ENCODE results near the gene STK26.
A peak's percentile ranks its signal among the peaks of the same experiment; 100 is the strongest.
"Not testable (repeated sequence)": the region's sequence is repeated elsewhere in the genome, so short reads cannot be mapped to it uniquely, and the experiment has no call there.

Gene STK26

GRCh38 chrX:132092439-132093065 lies 69.5 kb downstream of the STK26 start:
- no peaks in the 10 kb centered on the region for H3K36me3 Mint-ChIP-seq (ENCODE audit: low read depth)
- no peak overlapping the region for H3K4me3 Mint-ChIP-seq
- H3K27ac Mint-ChIP-seq: no peak overlapping the region
- no peaks in the 10 kb centered on the region for H3K9me3 Mint-ChIP-seq
- H3K4me1 Mint-ChIP-seq (ENCODE audit: low read depth): peaks cover 11% of the 10 kb centered on the region
- no peaks in the 10 kb centered on the region for H3K27me3 Mint-ChIP-seq
- intact Hi-C loops (cut with micrococcal nuclease): loop anchor here (2.0 to 10.0 kb wide), 2 partner anchors 126 to 522 kb away; partner anchors contain the start of gene RAP2C

- H3K9me3 Mint-ChIP-seq: no peaks in the 10 kb centered on the region
- no peak overlapping the region for H3K4me3 Mint-ChIP-seq
- H3K27ac Mint-ChIP-seq: no peak overlapping the region
- peaks cover 11% of the 10 kb centered on the region for H3K4me1 Mint-ChIP-seq (ENCODE audit: low read depth)
- no peaks in the 10 kb centered on the region for H3K27me3 Mint-ChIP-seq
- H3K36me3 Mint-ChIP-seq (ENCODE audit: low read depth): no peaks in the 10 kb centered on the region
- intact Hi-C loops (cut with micrococcal nuclease): loop anchor here (2.0 to 10.0 kb wide), 2 partner anchors 125 to 521 kb away; partner anchors contain the start of gene RAP2C
Observed at GRCh38 chrX:132093239-132093860, 70.2 kb downstream of the STK26 start.

GRCh38 chrX:132094164-132094563 lies 71.1 kb downstream of the STK26 start:
- Mint-ChIP-seq H3K4me1 (ENCODE audit: low read depth) (peaks cover 11% of the 10 kb centered on the region), H3K4me3 (no peak overlapping the region), H3K27me3 (no peaks in the 10 kb centered on the region), H3K9me3 (no peaks in the 10 kb centered on the region), H3K27ac (no peak overlapping the region), H3K36me3 (ENCODE audit: low read depth) (no peaks in the 10 kb centered on the region)
- intact Hi-C loops (cut with micrococcal nuclease): loop anchor here (10.0 kb wide), 1 partner anchor 521 kb away; no protein-coding TSS in a partner anchor

- not testable (repeated sequence) for H3K27ac Mint-ChIP-seq; H3K27me3 Mint-ChIP-seq; H3K4me3 Mint-ChIP-seq; H3K9me3 Mint-ChIP-seq; H3K36me3 Mint-ChIP-seq (ENCODE audit: low read depth); H3K4me1 Mint-ChIP-seq (ENCODE audit: low read depth)
- intact Hi-C loops (cut with micrococcal nuclease): loop anchor here (10.0 kb wide), 1 partner anchor 516 kb away; no protein-coding TSS in a partner anchor
Observed at GRCh38 chrX:132098704-132099103, 75.6 kb downstream of the STK26 start.

- no peaks in the 10 kb centered on the region for H3K4me1 Mint-ChIP-seq (ENCODE audit: low read depth)
- intact Hi-C loops (cut with micrococcal nuclease): no loop called here
- no peak overlapping the region for H3K27ac Mint-ChIP-seq
- peaks cover 2% of the 10 kb centered on the region for H3K27me3 Mint-ChIP-seq
- no peak overlapping the region for H3K4me3 Mint-ChIP-seq
- no peaks in the 10 kb centered on the region for H3K36me3 Mint-ChIP-seq (ENCODE audit: low read depth)
- no peaks in the 10 kb centered on the region for H3K9me3 Mint-ChIP-seq
Observed at GRCh38 chrX:132101206-132101605, 78.1 kb downstream of the STK26 start.

GRCh38 chrX:132101799-132102198 lies 78.7 kb downstream of the STK26 start:
- H3K36me3 Mint-ChIP-seq (ENCODE audit: low read depth): no peaks in the 10 kb centered on the region
- H3K9me3 Mint-ChIP-seq: no peaks in the 10 kb centered on the region
- intact Hi-C loops (cut with micrococcal nuclease): no loop called here
- no peaks in the 10 kb centered on the region for H3K4me1 Mint-ChIP-seq (ENCODE audit: low read depth)
- no peak overlapping the region for H3K4me3 Mint-ChIP-seq
- H3K27ac Mint-ChIP-seq: no peak overlapping the region
- H3K27me3 Mint-ChIP-seq: peaks cover 2% of the 10 kb centered on the region

GRCh38 chrX:132107291-132107690 lies 84.2 kb downstream of the STK26 start:
- intact Hi-C loops (cut with micrococcal nuclease): no loop called here
- Mint-ChIP-seq H3K27ac (no peak overlapping the region), H3K27me3 (no peaks in the 10 kb centered on the region), H3K36me3 (ENCODE audit: low read depth) (no peaks in the 10 kb centered on the region), H3K9me3 (no peaks in the 10 kb centered on the region), H3K4me3 (no peak overlapping the region), H3K4me1 (ENCODE audit: low read depth) (no peaks in the 10 kb centered on the region)

- H3K27me3 Mint-ChIP-seq: no peaks in the 10 kb centered on the region
- no peak overlapping the region for H3K27ac Mint-ChIP-seq
- H3K4me3 Mint-ChIP-seq: no peak overlapping the region
- intact Hi-C loops (cut with micrococcal nuclease): no loop called here
- H3K9me3 Mint-ChIP-seq: no peaks in the 10 kb centered on the region
- no peaks in the 10 kb centered on the region for H3K36me3 Mint-ChIP-seq (ENCODE audit: low read depth)
- peaks cover 6% of the 10 kb centered on the region for H3K4me1 Mint-ChIP-seq (ENCODE audit: low read depth)
Observed at GRCh38 chrX:132114607-132115006, 91.5 kb downstream of the STK26 start.

GRCh38 chrX:132115792-132116191 lies 92.7 kb downstream of the STK26 start:
- H3K36me3 Mint-ChIP-seq (ENCODE audit: low read depth): no peaks in the 10 kb centered on the region
- H3K9me3 Mint-ChIP-seq: no peaks in the 10 kb centered on the region
- H3K27me3 Mint-ChIP-seq: no peaks in the 10 kb centered on the region
- peaks cover 11% of the 10 kb centered on the region for H3K4me1 Mint-ChIP-seq (ENCODE audit: low read depth)
- H3K4me3 Mint-ChIP-seq: no peak overlapping the region
- H3K27ac Mint-ChIP-seq: peak overlapping the region; percentile 38
- intact Hi-C loops (cut with micrococcal nuclease): no loop called here

- Mint-ChIP-seq H3K27ac (peak overlapping the region; percentile 56), H3K4me3 (no peak overlapping the region), H3K4me1 (ENCODE audit: low read depth) (peaks cover 11% of the 10 kb centered on the region), H3K36me3 (ENCODE audit: low read depth) (no peaks in the 10 kb centered on the region), H3K9me3 (no peaks in the 10 kb centered on the region), H3K27me3 (no peaks in the 10 kb centered on the region)
- intact Hi-C loops (cut with micrococcal nuclease): no loop called here
Observed at GRCh38 chrX:132118358-132118757, 95.3 kb downstream of the STK26 start.

- H3K36me3 Mint-ChIP-seq (ENCODE audit: low read depth): no peaks in the 10 kb centered on the region
- intact Hi-C loops (cut with micrococcal nuclease): no loop called here
Observed at GRCh38 chrX:132119283-132119682, 96.2 kb downstream of the STK26 start.

GRCh38 chrX:132119821-132120515 lies 96.9 kb downstream of the STK26 start:
- Mint-ChIP-seq H3K4me3 (no peak overlapping the region), H3K36me3 (ENCODE audit: low read depth) (no peaks in the 10 kb centered on the region), H3K27ac (no peak overlapping the region), H3K27me3 (no peaks in the 10 kb centered on the region), H3K4me1 (ENCODE audit: low read depth) (peaks cover 11% of the 10 kb centered on the region), H3K9me3 (no peaks in the 10 kb centered on the region)
- intact Hi-C loops (cut with micrococcal nuclease): no loop called here

More at GRCh38 chrX:132119283-132119682, 96.2 kb downstream of the STK26 start:
- Mint-ChIP-seq H3K4me3 (no peak overlapping the region), H3K9me3 (no peaks in the 10 kb centered on the region), H3K4me1 (ENCODE audit: low read depth) (peaks cover 11% of the 10 kb centered on the region), H3K27ac (no peak overlapping the region), H3K27me3 (no peaks in the 10 kb centered on the region)

GRCh38 chrX:132120913-132121312 lies 97.8 kb downstream of the STK26 start:
- Mint-ChIP-seq H3K4me3 (no peak overlapping the region), H3K36me3 (ENCODE audit: low read depth) (no peaks in the 10 kb centered on the region), H3K4me1 (ENCODE audit: low read depth) (peaks cover 11% of the 10 kb centered on the region), H3K27me3 (no peaks in the 10 kb centered on the region), H3K27ac (no peak overlapping the region), H3K9me3 (no peaks in the 10 kb centered on the region)
- intact Hi-C loops (cut with micrococcal nuclease): no loop called here
